K562 (cell line): ENCODE data around the gene KPTN. TPM values are rescaled to one million over a fixed set of nuclear protein-coding genes. Genes with fewer than 3 reads are reported as not detected.
A peak's percentile ranks its signal among the peaks of the same experiment; 100 is the strongest.

ENCODE experiments used
- C11orf30 ChIP-seq: fragments of 450-650 bp; IDR thresholded peaks from 2 replicates; pipeline ENCODE4 v1.6.1; 2016; ENCODE audit warnings: low read depth, mild to moderate bottlenecking
- ELF4 ChIP-seq: fragments of 450-650 bp; formaldehyde crosslinking; IDR thresholded peaks from 2 replicates; pipeline ENCODE4 v1.4.0; 2022; ENCODE audit warnings: missing genetic modification characterization
- GATAD2A ChIP-seq: fragments of 450-650 bp; IDR thresholded peaks from 2 replicates; pipeline ENCODE4 v1.6.1; 2017
- HIVEP1 ChIP-seq: fragments of 250-450 bp; sonication (Bioruptor Pico); IDR thresholded peaks from 2 replicates; pipeline ENCODE4 v1.4.0; 2020; ENCODE audit warnings: mild to moderate bottlenecking
- KDM5B ChIP-seq: fragments of 200-600 bp; sonication (generic); IDR thresholded peaks from 2 replicates; pipeline ENCODE4 v1.6.1; 2012; ENCODE audit warnings: low read depth, mild to moderate bottlenecking, moderate library complexity, low read length, control low read depth, inconsistent platforms; ENCODE audit not compliant: insufficient replicate concordance
- MCM3 ChIP-seq: fragments of 450-650 bp; IDR thresholded peaks from 2 replicates; pipeline ENCODE4 v1.6.1; 2016
- MIER1 ChIP-seq: fragments of 450-650 bp; IDR thresholded peaks from 2 replicates; pipeline ENCODE4 v1.6.1; 2016; ENCODE audit warnings: antibody characterized with exemption, mild to moderate bottlenecking, low read depth
- PPARD ChIP-seq: fragments of 250-450 bp; sonication (Bioruptor Pico); IDR thresholded peaks from 2 replicates; pipeline ENCODE4 v1.8.0; 2022; ENCODE audit warnings: inconsistent platforms, mild to moderate bottlenecking, moderate library complexity
- RERE ChIP-seq: sonication (generic); formaldehyde crosslinking; IDR thresholded peaks from 2 replicates; pipeline ENCODE4 v1.8.0; 2023; ENCODE audit warnings: missing genetic modification reagents, mild to moderate bottlenecking, borderline replicate concordance
- SREBF1 ChIP-seq: fragments of 150-350 bp; IDR thresholded peaks from 2 replicates; pipeline ENCODE4 v1.6.1; 2014; ENCODE audit warnings: antibody characterized with exemption, low read depth, low read length, borderline replicate concordance
- TBP ChIP-seq: optimal IDR thresholded peaks from 2 replicates; pipeline ENCODE3; 2011; ENCODE audit warnings: low read depth, low read length, improper control_type of control experiment
- ZBTB8A ChIP-seq: fragments of 450-650 bp; IDR thresholded peaks from 2 replicates; pipeline ENCODE4 v1.6.1; 2018; ENCODE audit warnings: mild to moderate bottlenecking, moderate library complexity; ENCODE audit not compliant: partially characterized antibody
- ZKSCAN3 ChIP-seq: fragments of 250-450 bp; sonication (Bioruptor Pico); IDR thresholded peaks from 2 replicates; pipeline ENCODE4 v1.4.0; 2020
- ZMIZ1 ChIP-seq, 2 experiments: fragments of 150-350 bp in 1 of 2; IDR thresholded peaks; 2 replicates each; pipeline ENCODE4 v1.6.1; 2012 to 2016; ENCODE audit warnings: low read depth in 2 of 2, low read length in 2 of 2, mild to moderate bottlenecking in 1 of 2, moderate library complexity in 1 of 2
- ZNF41 ChIP-seq: fragments of 250-450 bp; sonication (Bioruptor Pico); conservative IDR thresholded peaks from 2 replicates; pipeline ENCODE4 v1.4.0; 2020; ENCODE audit warnings: mild to moderate bottlenecking
- ZNF75A ChIP-seq: fragments of 450-650 bp; formaldehyde crosslinking; IDR thresholded peaks from 2 replicates; pipeline ENCODE4 v1.4.0; 2020; ENCODE audit warnings: mild to moderate bottlenecking
- ZNF785 ChIP-seq: fragments of 250-450 bp; sonication (Bioruptor Pico); IDR thresholded peaks from 2 replicates; pipeline ENCODE4 v1.4.0; 2020; ENCODE audit warnings: mild to moderate bottlenecking
- polyA plus RNA-seq, 8 experiments: library from polyadenylated mRNA; depleted of rRNA in 4 of 8; stranded (reverse) in 5 of 8; unstranded in 3 of 8; fragments of >200 nt; fragmentation: Nextera tagmentation in 2 of 8; fragmentation: Illumina TruSeq in 1 of 8; extraction: Ambion mirVana in 2 of 8; extraction: Trizol in 1 of 8; gene quantifications; 2 replicates each; pipeline versions ENCODE4 v1.2.1 to v1.2.3, GENCODE V29; 2011 to 2014; ENCODE audit warnings: inconsistent platforms in 1 of 8, missing spikeins in 1 of 8
- total RNA-seq, 7 experiments: library from RNA; depleted of rRNA in 6 of 7; stranded (reverse); fragments of >200 nt in 6 of 7; fragmentation: Illumina TruSeq in 2 of 7; extraction: Trizol in 2 of 7; gene quantifications; 2 replicates each; pipeline versions ENCODE4 v1.2.1 to v1.2.3, GENCODE V29; 2011 to 2021; ENCODE audit warnings: low replicate concordance in 1 of 7
- TF ChIP-seq, protein P1 (sequence below): fragments of 450-650 bp; formaldehyde crosslinking; IDR thresholded peaks from 2 replicates; pipeline ENCODE4 v1.4.0; 2020; ENCODE audit warnings: mild to moderate bottlenecking, moderate library complexity

KPTN gene
- total and polyA plus RNA-seq, 9 of the 15 experiments (the other 6 are each of a cell fraction or from before 2014, with no cell fraction given) = 0.56 to 18.2 (median 8.5) TPM

GRCh38 chr19:47483800-47484690, at the start of gene KPTN (continued):
- TF ChIP-seq ZNF75A = 0 out of 2 replicates have a peak, but pooled peaks have one; percentile 13
- TF ChIP-seq TBP = peak; percentile 86
- no peak for TF ChIP-seq MCM3
- no peak for TF ChIP-seq GATAD2A
- TF ChIP-seq C11orf30 = peak; percentile 94
- TF ChIP-seq ZNF41 = no peak
- no peak for TF ChIP-seq ZKSCAN3
- TF ChIP-seq ZBTB8A = no peak
- TF ChIP-seq ELF4 (CRISPR knock-in tag) = peak; percentile 74
- TF ChIP-seq, protein P1, sequence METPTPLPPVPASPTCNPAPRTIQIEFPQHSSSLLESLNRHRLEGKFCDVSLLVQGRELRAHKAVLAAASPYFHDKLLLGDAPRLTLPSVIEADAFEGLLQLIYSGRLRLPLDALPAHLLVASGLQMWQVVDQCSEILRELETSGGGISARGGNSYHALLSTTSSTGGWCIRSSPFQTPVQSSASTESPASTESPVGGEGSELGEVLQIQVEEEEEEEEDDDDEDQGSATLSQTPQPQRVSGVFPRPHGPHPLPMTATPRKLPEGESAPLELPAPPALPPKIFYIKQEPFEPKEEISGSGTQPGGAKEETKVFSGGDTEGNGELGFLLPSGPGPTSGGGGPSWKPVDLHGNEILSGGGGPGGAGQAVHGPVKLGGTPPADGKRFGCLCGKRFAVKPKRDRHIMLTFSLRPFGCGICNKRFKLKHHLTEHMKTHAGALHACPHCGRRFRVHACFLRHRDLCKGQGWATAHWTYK (CRISPR knock-in tag) = peak; percentile 73; the same call in 1 of the 2 replicates
- no peak; a peak in 1 of 4 replicates for TF ChIP-seq ZMIZ1 (IDR thresholded peaks at IDR 0.05; ENCODE audit: low read depth in 2 of 2, low read length in 2 of 2)
- no peak for TF ChIP-seq ZNF785 (CRISPR knock-in tag)
- TF ChIP-seq SREBF1 = no peak
- TF ChIP-seq RERE (CRISPR knock-in tag) = no peak
- peak; percentile 72; the same call in 1 of the 2 replicates for TF ChIP-seq MIER1
- TF ChIP-seq KDM5B = peak; percentile 92
- TF ChIP-seq PPARD (CRISPR knock-in tag) = no peak
- TF ChIP-seq HIVEP1 = no peak
